C4-2B (cell line): Measurements from ENCODE around the gene CAPN11.

ENCODE experiments used
- H3K27ac ChIP-seq: fragments of 450-650 bp; 2 replicates; pipeline ENCODE4 v1.5.1; 2017
- CTCF ChIP-seq: fragments of 450-650 bp; conservative IDR thresholded peaks from 2 replicates; pipeline ENCODE4 v1.5.1; 2017; ENCODE audit warnings: mild to moderate bottlenecking
- ZFX ChIP-seq: fragments of 450-650 bp; IDR thresholded peaks from 2 replicates; pipeline ENCODE4 v1.6.1; 2017

CAPN11 gene

DNA sequence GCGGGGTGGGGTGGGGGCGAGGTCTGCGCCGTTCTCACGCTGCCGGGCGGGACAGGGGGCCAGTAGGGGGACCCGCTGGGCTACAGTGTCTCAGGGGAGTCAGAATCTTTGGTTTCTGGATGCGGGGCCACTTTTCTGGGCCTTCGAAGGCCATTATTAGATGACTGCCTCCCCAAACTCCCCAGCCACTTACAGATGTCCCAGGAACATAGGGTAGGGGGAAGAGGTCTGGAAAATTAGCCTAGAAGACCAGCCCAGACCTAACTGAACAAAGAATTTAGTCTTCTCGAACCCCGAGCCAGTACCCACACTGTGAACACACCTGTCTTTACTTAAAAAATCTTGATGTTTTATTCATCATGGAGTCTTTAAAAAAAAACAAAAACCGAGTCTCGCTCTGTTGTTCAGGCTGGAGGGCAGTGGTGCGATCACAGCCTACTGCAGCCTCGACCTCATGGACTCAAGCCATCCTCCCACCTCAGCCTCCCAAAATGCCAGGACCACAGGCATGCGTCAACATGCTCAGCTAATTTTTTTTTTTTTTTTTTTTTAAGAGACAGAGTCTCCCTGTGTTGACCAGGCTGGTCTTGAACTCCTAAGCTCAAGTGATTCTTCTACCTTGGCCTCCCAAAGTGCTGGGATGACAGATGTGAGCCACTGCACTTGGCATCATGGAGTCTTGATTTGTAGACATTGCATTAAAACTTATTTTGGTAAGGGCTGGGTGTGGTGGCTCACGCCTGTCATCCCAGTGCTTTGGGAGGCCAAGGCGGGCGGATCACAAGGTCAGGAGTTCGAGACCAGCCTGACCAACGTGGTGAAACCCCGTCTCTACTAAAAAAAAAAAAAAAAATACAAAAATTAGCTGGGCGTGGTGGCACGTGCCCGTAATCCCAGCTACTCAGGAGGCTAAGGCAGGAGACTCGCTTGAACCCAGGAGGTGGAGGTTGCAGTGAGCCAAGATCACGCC is 61.5 kb downstream of the CAPN11 start:
- no peak overlapping the region; the same call in 1 of the 2 replicates for H3K27ac ChIP-seq
- TF ChIP-seq CTCF (no peak), ZFX (no peak)

- peak overlapping the region; percentile 20 for H3K27ac ChIP-seq
Measured at GRCh38 chr6:44220913-44221290, 62.3 kb downstream of the CAPN11 start.

GRCh38 chr6:44221291-44221960 is 62.8 kb downstream of the CAPN11 start:
- TF ChIP-seq CTCF (no peak; the same call in 1 of the 2 replicates), ZFX (no peak)
- peak overlapping the region; percentile 20 for H3K27ac ChIP-seq

More at GRCh38 chr6:44220913-44221290, 62.3 kb downstream of the CAPN11 start:
- TF ChIP-seq ZFX (no peak), CTCF (no peak)

DNA sequence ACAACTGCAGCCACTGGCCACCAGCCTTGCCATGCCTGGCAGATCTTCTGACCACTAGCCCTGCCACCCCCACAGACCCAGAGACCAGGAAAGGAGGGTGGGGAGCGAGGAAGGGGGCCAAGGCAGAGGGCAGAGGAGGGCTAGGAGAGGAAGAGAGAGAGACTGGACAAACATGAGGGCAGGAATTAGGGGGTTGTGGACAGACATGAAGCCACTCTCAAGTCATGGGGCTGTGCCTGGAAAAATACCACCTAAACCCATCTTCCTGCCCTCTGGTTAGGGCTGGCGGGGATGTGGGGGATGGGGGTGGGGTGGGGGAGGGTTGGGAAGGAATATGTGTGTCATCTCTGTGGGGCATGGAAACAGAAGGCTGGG is 63.3 kb downstream of the CAPN11 start:
- H3K27ac ChIP-seq, result peak overlapping the region; percentile 20; the same call in 1 of the 2 replicates
- TF ChIP-seq CTCF, result no peak
- no peak for TF ChIP-seq ZFX

- TF ChIP-seq ZFX (no peak), CTCF (no peak)
- H3K27ac ChIP-seq, result peak overlapping the region; percentile 75
Measured at GRCh38 chr6:44222486-44223318, 64.1 kb downstream of the CAPN11 start.

- peak within 1 kb of the TSS; percentile 75 for H3K27ac ChIP-seq
- TF ChIP-seq CTCF (no peak; the same call in 1 of the 2 replicates), ZFX (peak; percentile 61; the same call in 1 of the 2 replicates)
Measured at GRCh38 chr6:44223319-44224028, 64.9 kb downstream of the CAPN11 start, which contains the start of gene SLC29A1. Gene SLC29A1 (plus strand): TSS chr6:44223595. CDS start chr6:44227314, 3,719 bp downstream.
